ACC112 (cell line): ENCODE data around the gene P4HA1.
"Not testable (repeated sequence)": the region's sequence is repeated elsewhere in the genome, so short reads cannot be mapped to it uniquely, and the experiment has no call there.

Experiments used
- H2AFZ ChIP-seq: fragments of 200-600 bp; sonication (generic); one replicate; pipeline ENCODE4 v1.6.0; 2017; ENCODE audit warnings: antibody characterized with exemption, low read length; ENCODE audit not compliant: unreplicated experiment
- H3K27ac ChIP-seq: fragments of 200-600 bp; sonication (generic); 2 replicates; pipeline ENCODE4 v1.5.1; 2014; ENCODE audit warnings: low read depth, mild to moderate bottlenecking, antibody characterized with exemption, low read length, moderate library complexity
- H3K27me3 ChIP-seq: fragments of 200-600 bp; sonication (generic); 2 replicates; pipeline ENCODE4 v1.6.1; 2014; ENCODE audit warnings: mild to moderate bottlenecking, antibody characterized with exemption, low read length, moderate library complexity, mixed read lengths; ENCODE audit not compliant: insufficient read depth
- H3K36me3 ChIP-seq: fragments of 200-600 bp; sonication (generic); 2 replicates; pipeline ENCODE4 v1.6.1; 2016; ENCODE audit warnings: mild to moderate bottlenecking, antibody characterized with exemption, low read length, moderate library complexity, mixed read lengths; ENCODE audit not compliant: insufficient read depth
- H3K4me1 ChIP-seq: fragments of 200-600 bp; sonication (generic); one replicate; pipeline ENCODE4 v1.6.1; 2016; ENCODE audit warnings: low read length, mixed read lengths; ENCODE audit not compliant: insufficient read depth, unreplicated experiment, control insufficient read depth
- H3K4me3 ChIP-seq: fragments of 200-600 bp; sonication (generic); 2 replicates; pipeline ENCODE4 v1.5.1; 2014; ENCODE audit warnings: mild to moderate bottlenecking, low read depth, low read length
- H3K79me2 ChIP-seq: fragments of 200-600 bp; sonication (generic); one replicate; pipeline ENCODE4 v1.6.0; 2016; ENCODE audit warnings: low read length; ENCODE audit not compliant: control insufficient read depth, unreplicated experiment, insufficient read depth

The P4HA1 gene

GRCh38 chr10:73117976-73118743 is 21.5 kb upstream of the P4HA1 start:
- Histone ChIP-seq H3K27ac (peak overlapping the region; percentile 57), H3K36me3 (no peaks in the 10 kb centered on the region), H3K4me1 (peaks cover 30% of the 10 kb centered on the region), H3K4me3 (no peak overlapping the region), H2AFZ (no peak overlapping the region), H3K79me2 (no peaks in the 10 kb centered on the region), H3K27me3 (no peaks in the 10 kb centered on the region)

- Histone ChIP-seq H3K36me3 (0 out of 2 replicates have a peak, but pooled peaks cover 5% of the 10 kb centered on the region), H3K4me1 (peaks cover 26% of the 10 kb centered on the region)
These were observed 19.4 kb upstream of the P4HA1 start for GRCh38 chr10:73116017-73116416.

GRCh38 chr10:73113551-73113950 is 16.9 kb upstream of the P4HA1 start:
- Histone ChIP-seq H3K4me1 (peaks cover 20% of the 10 kb centered on the region), H3K79me2 (no peaks in the 10 kb centered on the region), H3K4me3 (no peak overlapping the region), H3K27me3 (no peaks in the 10 kb centered on the region), H2AFZ (no peak overlapping the region), H3K27ac (peak overlapping the region; percentile 39), H3K36me3 (peaks cover 18% of the 10 kb centered on the region; the same call in 1 of the 2 replicates)

More at GRCh38 chr10:73116017-73116416, 19.4 kb upstream of the P4HA1 start:
- Histone ChIP-seq H3K27me3 (no peaks in the 10 kb centered on the region), H3K79me2 (no peaks in the 10 kb centered on the region), H3K27ac (no peak overlapping the region), H3K4me3 (no peak overlapping the region), H2AFZ (no peak overlapping the region)

- not testable (repeated sequence) for H2AFZ ChIP-seq, H3K27ac ChIP-seq, H3K79me2 ChIP-seq, H3K4me3 ChIP-seq, H3K27me3 ChIP-seq, H3K4me1 ChIP-seq
- peaks cover 21% of the 10 kb centered on the region; the same call in 1 of the 2 replicates for H3K36me3 ChIP-seq
These were observed 15.4 kb upstream of the P4HA1 start for GRCh38 chr10:73112032-73112431.

GRCh38 chr10:73110345-73110849 is 13.7 kb upstream of the P4HA1 start, which contains the start of gene NUDT13:
TSS of gene NUDT13 (plus strand) at chr10:73110455. CDS start at chr10:73114366, 3,911 bp downstream.
- peaks cover 21% of the 10 kb centered on the region; the same call in 1 of the 2 replicates for H3K36me3 ChIP-seq
- H3K4me3 ChIP-seq: peak within 1 kb of the TSS; percentile 68

DNA sequence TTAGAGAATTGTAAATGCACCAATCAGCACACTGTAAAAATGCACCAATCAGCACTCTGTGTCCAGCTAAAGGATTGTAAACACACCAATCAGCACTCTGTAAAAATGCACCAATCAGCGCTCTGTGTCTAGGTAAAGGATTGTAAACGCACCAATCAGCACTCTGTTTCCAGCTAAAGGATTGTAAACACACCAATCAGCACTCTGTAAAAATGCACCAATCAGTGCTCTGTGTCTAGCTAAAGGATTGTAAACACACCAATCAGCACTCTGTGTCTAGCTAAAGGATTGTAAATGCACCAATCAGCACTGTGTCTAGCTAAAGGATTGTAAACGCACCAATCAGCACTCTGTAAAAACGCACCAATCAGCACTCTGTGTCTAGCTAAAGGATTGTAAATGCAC is 12.6 kb upstream of the P4HA1 start:
- H2AFZ ChIP-seq, H3K79me2 ChIP-seq, H3K27me3 ChIP-seq, H3K27ac ChIP-seq, H3K4me1 ChIP-seq, H3K4me3 ChIP-seq: not testable (repeated sequence)
- peaks cover 21% of the 10 kb centered on the region; the same call in 1 of the 2 replicates for H3K36me3 ChIP-seq

More at GRCh38 chr10:73110345-73110849, 13.7 kb upstream of the P4HA1 start, which contains the start of gene NUDT13:
- peak within 1 kb of the TSS; percentile 66 for H2AFZ ChIP-seq
- peaks cover 10% of the 10 kb centered on the region for H3K4me1 ChIP-seq
- H3K79me2 ChIP-seq: no peaks in the 10 kb centered on the region
- no peaks in the 10 kb centered on the region for H3K27me3 ChIP-seq
- H3K27ac ChIP-seq: 0 out of 2 replicates have a peak within 1 kb of the TSS, but pooled peaks have one; percentile 8

GRCh38 chr10:73106301-73106700 is 9.6 kb upstream of the P4HA1 start:
- Histone ChIP-seq H3K4me3 (no peak overlapping the region), H3K36me3 (peaks cover 17% of the 10 kb centered on the region; the same call in 1 of the 2 replicates), H3K27ac (no peak overlapping the region), H3K27me3 (no peaks in the 10 kb centered on the region), H3K4me1 (no peaks in the 10 kb centered on the region), H3K79me2 (no peaks in the 10 kb centered on the region), H2AFZ (no peak overlapping the region)

DNA sequence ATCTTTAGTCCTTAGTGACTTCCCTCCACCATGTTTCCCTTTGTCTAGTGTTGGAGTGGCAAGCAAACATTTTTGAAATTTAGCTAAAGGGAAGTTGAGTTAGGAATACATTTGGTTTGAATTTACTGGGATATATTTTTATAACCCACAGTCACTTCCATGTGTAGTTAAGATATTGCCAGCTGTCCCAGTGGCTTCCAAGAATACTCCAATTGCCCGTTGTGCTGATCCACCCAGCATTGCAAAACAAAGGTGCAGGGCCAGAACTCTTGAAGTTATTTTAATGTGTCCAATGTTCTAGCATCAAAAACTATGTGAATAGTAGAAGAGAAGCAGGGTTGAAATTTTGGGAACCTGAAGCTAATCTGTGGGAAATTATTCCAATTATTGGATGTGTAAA is 2.5 kb upstream of the P4HA1 start:
- Histone ChIP-seq H3K27me3 (no peaks in the 10 kb centered on the region), H3K27ac (no peak overlapping the region), H3K79me2 (peaks cover 24% of the 10 kb centered on the region), H2AFZ (no peak overlapping the region), H3K4me3 (no peak overlapping the region), H3K4me1 (peaks cover 7% of the 10 kb centered on the region), H3K36me3 (no peaks in the 10 kb centered on the region)

GRCh38 chr10:73097305-73097670 is 622 bp upstream of the P4HA1 start:
- Histone ChIP-seq H2AFZ (peak overlapping the region; percentile 82), H3K79me2 (peaks cover 38% of the 10 kb centered on the region), H3K27ac (peak overlapping the region; percentile 85)

DNA sequence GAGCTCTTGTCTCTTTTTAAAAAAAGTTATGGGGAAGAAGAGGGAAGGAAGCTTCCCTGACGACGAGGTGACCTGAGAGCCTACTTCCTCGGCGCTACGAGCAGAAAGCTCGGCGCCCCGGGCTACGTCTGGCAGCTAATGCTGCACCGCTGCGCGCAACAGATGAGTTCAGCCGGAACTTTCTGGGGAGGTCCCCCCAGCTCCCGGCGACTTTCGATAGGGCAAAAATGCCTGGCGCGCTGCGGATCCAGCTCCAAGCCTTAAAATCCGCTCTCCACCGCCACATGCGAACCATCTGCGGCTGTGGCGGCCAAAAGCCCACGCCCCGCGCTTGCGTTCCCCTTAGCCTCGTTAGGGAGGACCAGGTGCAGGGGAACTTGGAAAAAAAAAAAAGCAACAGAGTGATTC is 621 bp downstream of the P4HA1 start:
- Histone ChIP-seq H3K79me2 (peaks cover 49% of the 10 kb centered on the region), H3K4me1 (peaks cover 16% of the 10 kb centered on the region), H3K36me3 (no peaks in the 10 kb centered on the region), H2AFZ (peak overlapping the region; percentile 2), H3K27me3 (no peaks in the 10 kb centered on the region), H3K4me3 (peak overlapping the region; percentile 94), H3K27ac (peak overlapping the region; percentile 85)

More at GRCh38 chr10:73097305-73097670, 622 bp upstream of the P4HA1 start:
- peaks cover 16% of the 10 kb centered on the region for H3K4me1 ChIP-seq
- peak overlapping the region; percentile 94 for H3K4me3 ChIP-seq
- H3K27me3 ChIP-seq: no peaks in the 10 kb centered on the region
- no peaks in the 10 kb centered on the region for H3K36me3 ChIP-seq
